Spleen (tissue), 11 donors: Measurements from ENCODE around the gene RBAK. TPM values are rescaled to one million over a fixed set of nuclear protein-coding genes. Genes with fewer than 3 reads are reported as not detected.
"Not testable (repeated sequence)": the region's sequence is repeated elsewhere in the genome, so short reads cannot be mapped to it uniquely, and the experiment has no call there.

Experiments used
- DNase-seq: peaks from one replicate; pipeline ENCODE4 v3.0.0-alpha.2; 2020
- H3K27ac ChIP-seq, 8 donors: fragments of 200-600 bp; sonication (generic) in 7 of 8; 1 replicate in 4 of 8; 2 replicates in 4 of 8; pipeline versions ENCODE4 v1.5.0 to v1.8.0; 2016 to 2021; ENCODE audit warnings: inconsistent platforms in 4 of 8, mild to moderate bottlenecking in 4 of 8, moderate library complexity in 1 of 8
- H3K27me3 ChIP-seq, 7 donors: fragments of 200-600 bp; sonication (generic) in 6 of 7; replicated peaks in 1 of 7; 1 replicate in 4 of 7; 2 replicates in 3 of 7; pipeline versions ENCODE4 v1.5.0 to v1.8.0; 2016 to 2021; ENCODE audit warnings: inconsistent platforms in 3 of 7, mild to moderate bottlenecking in 1 of 7
- H3K36me3 ChIP-seq, 6 donors: fragments of 200-600 bp; sonication (generic) in 5 of 6; 1 replicate in 4 of 6; 2 replicates in 2 of 6; pipeline versions ENCODE4 v1.5.0 to v1.8.0; 2016 to 2021; ENCODE audit warnings: inconsistent platforms in 2 of 6
- H3K4me1 ChIP-seq, 6 donors: fragments of 200-600 bp; sonication (generic) in 5 of 6; 1 replicate in 3 of 6; 2 replicates in 3 of 6; pipeline versions ENCODE4 v1.5.0 to v1.8.0; 2016 to 2021; ENCODE audit warnings: inconsistent platforms in 3 of 6
- H3K4me3 ChIP-seq, 8 donors: fragments of 200-600 bp; sonication (generic) in 7 of 8; 1 replicate in 4 of 8; 2 replicates in 4 of 8; pipeline versions ENCODE4 v1.5.0 to v1.8.0; 2016 to 2021; ENCODE audit warnings: inconsistent platforms in 4 of 8, mild to moderate bottlenecking in 4 of 8, moderate library complexity in 2 of 8
- H3K9me3 ChIP-seq, 8 donors: fragments of 200-600 bp; sonication (generic) in 7 of 8; 1 replicate in 4 of 8; 2 replicates in 4 of 8; pipeline versions ENCODE4 v1.5.0 to v1.8.0; 2016 to 2021; ENCODE audit warnings: inconsistent platforms in 4 of 8
- CTCF ChIP-seq, 11 experiments: fragments of 200-600 bp in 7 of 11; fragments of 450-650 bp in 4 of 11; sonication (generic) in 4 of 11; IDR thresholded peaks in 8 of 11; conservative IDR thresholded peaks in 3 of 11; 1 replicate in 7 of 11; 2 replicates in 4 of 11; pipeline versions ENCODE4 v1.4.0 to v1.8.0; 2016 to 2021; ENCODE audit warnings: antibody characterized with exemption in 11 of 11, inconsistent platforms in 4 of 11, mild to moderate bottlenecking in 1 of 11
- POLR2A ChIP-seq, 3 donors: fragments of 450-650 bp; IDR thresholded peaks; one replicate each; pipeline ENCODE4 v1.5.1; 2017; ENCODE audit warnings: antibody characterized with exemption in 3 of 3, mild to moderate bottlenecking in 1 of 3
- POLR2AphosphoS5 ChIP-seq, 3 donors: sonication (generic); formaldehyde crosslinking; IDR thresholded peaks; one replicate each; pipeline ENCODE4 v1.5.1; 2017; ENCODE audit warnings: antibody characterized with exemption in 3 of 3
- WGBS, 5 donors: extraction: QIAGEN DNeasy Blood & Tissue Kit in 3 of 5; methylation state at CpG; one replicate each; pipeline versions ENCODE4 v1.1.5 to v1.1.7; 2013 to 2018; 5-methylcytosine and 5-hydroxymethylcytosine counted together
- intact Hi-C: fragments of 100-400 bp; cut with DNase I; formaldehyde crosslinking; loops from one replicate; pipeline ENCODE4 v1.15.0; 2023; ENCODE audit warnings: low total_unique reads
- polyA plus RNA-seq, 3 donors: library from polyadenylated mRNA; stranded (reverse); fragments of 200-250 nt; gene quantifications; one replicate each; pipeline ENCODE4 v1.2.1, GENCODE V29; 2013
- total RNA-seq, 7 donors: library from RNA; depleted of rRNA in 3 of 7; stranded (reverse); fragments of >200 nt in 3 of 7; fragmentation: NEBNext Ultra II Directional in 4 of 7; extraction: Animal tissue kit (Norgen Biotek cat#: 25700) in 4 of 7; gene quantifications; one replicate each; pipeline versions ENCODE4 v1.1.0 to v1.2.1, GENCODE V29; 2016 to 2021
- donor health status: healthy with polysubstance abuse.
- donor health status: DM: no; HTN: no; CAD: no; lungs with moderate emphysema.
- donor health status: DM: no; HTN: no; CAD: no.
- donor health status: Bipolar disorder and iron deficiency.
- donor health status: healthy.
- donor health status: DM: no; HTN: no; CAD: no.
- donor health status: DM: yes; HTN: yes; CAD: no.

RBAK gene
- total and polyA plus RNA-seq, 10 donors = 3.3 to 17.1 (median 12.2) TPM

- no peak for TF ChIP-seq POLR2A (IDR thresholded peaks at IDR 0.05)
- no peak for TF ChIP-seq POLR2AphosphoS5 (IDR thresholded peaks at IDR 0.05)
- TF ChIP-seq CTCF (IDR thresholded peaks at IDR 0.05 in 8 of 11, conservative IDR thresholded peaks at IDR 0.05 in 3 of 11) = no peak
- Histone ChIP-seq H3K27me3 (peaks cover 0 to 45% (median 10%) of the 10 kb centered on the region in 7 donors), H3K4me3 (no peak overlapping the region), H3K4me1 (peaks cover 0 to 6% (median 5%) of the 10 kb centered on the region in 6 donors), H3K36me3 (no peaks in the 10 kb centered on the region), H3K9me3 (no peaks in the 10 kb centered on the region), H3K27ac (no peak overlapping the region)
- intact Hi-C loops = loop anchor here (5.0 to 10.0 kb wide), 2 partner anchors 231 to 289 kb away; no protein-coding TSS in a partner anchor
- 87 to 94% (median 91%) methylated on average over 24 of the region's 24 CpGs for WGBS, 5 donors
- DNase-seq = no peak
Observed at GRCh38 chr7:5083311-5083711, 37.7 kb downstream of the RBAK start.

GRCh38 chr7:5086256-5086655 is 40.6 kb downstream of the RBAK start:
- Histone ChIP-seq H3K36me3 (no peaks in the 10 kb centered on the region), H3K9me3 (no peaks in the 10 kb centered on the region), H3K4me1 (peaks cover 0 to 6% (median 5%) of the 10 kb centered on the region in 6 donors), H3K4me3 (no peak overlapping the region), H3K27me3 (peaks cover 0 to 45% (median 10%) of the 10 kb centered on the region in 7 donors), H3K27ac (no peak overlapping the region)
- DNase-seq = no peak
- WGBS, 5 donors = 76 to 87% (median 85%) methylated on average over 9 of the region's 9 CpGs
- intact Hi-C loops = loop anchor here (10.0 kb wide), 1 partner anchor 291 kb away; no protein-coding TSS in a partner anchor
- TF ChIP-seq POLR2AphosphoS5 (IDR thresholded peaks at IDR 0.05) (no peak), POLR2A (IDR thresholded peaks at IDR 0.05) (no peak), CTCF (IDR thresholded peaks at IDR 0.05 in 8 of 11, conservative IDR thresholded peaks at IDR 0.05 in 3 of 11) (no peak)

- WGBS, 5 donors = 60 to 77% (median 66%) methylated on average over 12 of the region's 12 CpGs
- H3K4me1 ChIP-seq, H3K27ac ChIP-seq, H3K36me3 ChIP-seq, DNase-seq, H3K4me3 ChIP-seq: not testable (repeated sequence)
- intact Hi-C loops = loop anchor here (10.0 kb wide), 1 partner anchor 294 kb away; no protein-coding TSS in a partner anchor
- Histone ChIP-seq H3K9me3 (peaks cover under 1 to 14% (median 10%) of the 10 kb centered on the region in 8 donors), H3K27me3 (peaks cover 0 to 36% (median 10%) of the 10 kb centered on the region in 7 donors)
Observed at GRCh38 chr7:5088228-5088833, 42.7 kb downstream of the RBAK start.

GRCh38 chr7:5088906-5089305 is 43.2 kb downstream of the RBAK start:
- WGBS, 5 donors = 75 to 88% (median 81%) methylated on average over 8 of the region's 8 CpGs
- Histone ChIP-seq H3K4me1 (peaks cover 0 to 6% (median 5%) of the 10 kb centered on the region in 6 donors), H3K36me3 (no peaks in the 10 kb centered on the region), H3K4me3 (no peak overlapping the region), H3K27me3 (peaks cover 0 to 33% (median 10%) of the 10 kb centered on the region in 7 donors), H3K9me3 (peaks cover 4 to 20% (median 15%) of the 10 kb centered on the region in 8 donors), H3K27ac (no peak overlapping the region)
- no peak for DNase-seq
- intact Hi-C loops = loop anchor here (10.0 kb wide), 1 partner anchor 294 kb away; no protein-coding TSS in a partner anchor
- TF ChIP-seq CTCF (IDR thresholded peaks at IDR 0.05 in 8 of 11, conservative IDR thresholded peaks at IDR 0.05 in 3 of 11) = no peak
- TF ChIP-seq POLR2A (IDR thresholded peaks at IDR 0.05) = no peak
- TF ChIP-seq POLR2AphosphoS5 (IDR thresholded peaks at IDR 0.05) = no peak
